SK-N-SH treated with all-trans-retinoic acid at 6 μM for 48 hours (cell line): ENCODE measurements around the gene TCEA2.

ENCODE experiments used
- ATAC-seq: fragments of 200-7000 bp; cut with Tn5 transposase; 3 replicates; pipeline ENCODE4 v1.9.1; 2020; ENCODE audit warnings: mild to moderate bottlenecking, moderate library complexity
- ARNTL ChIP-seq: fragments of 450-650 bp; formaldehyde crosslinking; IDR thresholded peaks from 2 replicates; pipeline ENCODE4 v1.5.0; 2020; ENCODE audit warnings: low read depth, mild to moderate bottlenecking, moderate library complexity, borderline replicate concordance
- BACH2 ChIP-seq: fragments of 250-450 bp; sonication (Bioruptor Pico); IDR thresholded peaks from 2 replicates; pipeline ENCODE4 v1.9.0; 2021; ENCODE audit warnings: mild to moderate bottlenecking, borderline replicate concordance
- CSDC2 ChIP-seq: fragments of 250-450 bp; sonication (Bioruptor Pico); IDR thresholded peaks from 2 replicates; pipeline ENCODE4 v1.5.0; 2020; ENCODE audit warnings: mild to moderate bottlenecking, moderate library complexity
- ESRRG ChIP-seq: fragments of 250-450 bp; sonication (Bioruptor Pico); IDR thresholded peaks from 2 replicates; pipeline ENCODE4 v1.6.1; 2021; ENCODE audit warnings: mild to moderate bottlenecking
- GLIS3 ChIP-seq: fragments of 250-450 bp; sonication (Bioruptor Pico); IDR thresholded peaks from 2 replicates; pipeline ENCODE4 v1.5.0; 2020; ENCODE audit warnings: mild to moderate bottlenecking, moderate library complexity
- ISL1 ChIP-seq: fragments of 250-450 bp; sonication (Bioruptor Pico); IDR thresholded peaks from 2 replicates; pipeline ENCODE4 v2.1.2; 2022; ENCODE audit warnings: mild to moderate bottlenecking, moderate library complexity
- OSR1 ChIP-seq: fragments of 250-450 bp; sonication (Bioruptor Pico); IDR thresholded peaks from 2 replicates; pipeline ENCODE4 v1.8.0; 2022; ENCODE audit warnings: moderate library complexity, mild to moderate bottlenecking, inconsistent platforms
- PPARA ChIP-seq: fragments of 250-450 bp; sonication (Bioruptor Pico); IDR thresholded peaks from 2 replicates; pipeline ENCODE4 v1.5.0; 2020; ENCODE audit warnings: mild to moderate bottlenecking, borderline replicate concordance
- RARB ChIP-seq: fragments of 250-450 bp; sonication (Bioruptor Pico); IDR thresholded peaks from 2 replicates; pipeline ENCODE4 v1.8.0; 2021; ENCODE audit warnings: mild to moderate bottlenecking, moderate library complexity
- SNAI2 ChIP-seq: fragments of 250-450 bp; sonication (Bioruptor Pico); IDR thresholded peaks from 2 replicates; pipeline ENCODE4 v1.5.0; 2020; ENCODE audit warnings: mild to moderate bottlenecking, moderate library complexity
- TCF4 ChIP-seq: fragments of 250-450 bp; sonication (Bioruptor Pico); IDR thresholded peaks from 2 replicates; pipeline ENCODE4 v1.8.0; 2021; ENCODE audit warnings: mild to moderate bottlenecking, moderate library complexity, borderline replicate concordance
- TOX ChIP-seq: fragments of 250-450 bp; sonication (Bioruptor Pico); IDR thresholded peaks from 2 replicates; pipeline ENCODE4 v1.8.0; 2021; ENCODE audit warnings: mild to moderate bottlenecking, moderate library complexity, borderline replicate concordance
- ZC3H10 ChIP-seq: fragments of 250-450 bp; sonication (Bioruptor Pico); IDR thresholded peaks from 2 replicates; pipeline ENCODE4 v1.5.1; 2021; ENCODE audit warnings: mild to moderate bottlenecking, moderate library complexity
- ZFP3 ChIP-seq: fragments of 250-450 bp; sonication (Bioruptor Pico); IDR thresholded peaks from 2 replicates; pipeline ENCODE4 v1.5.0; 2020; ENCODE audit warnings: mild to moderate bottlenecking, moderate library complexity
- ZFP30 ChIP-seq: fragments of 450-650 bp; formaldehyde crosslinking; IDR thresholded peaks from 2 replicates; pipeline ENCODE4 v1.5.0; 2022; ENCODE audit warnings: mild to moderate bottlenecking, moderate library complexity
- ZNF565 ChIP-seq: fragments of 450-650 bp; formaldehyde crosslinking; conservative IDR thresholded peaks from 2 replicates; pipeline ENCODE4 v1.5.0; 2020; ENCODE audit warnings: low read depth, mild to moderate bottlenecking, moderate library complexity
- ZNF70 ChIP-seq: fragments of 450-650 bp; formaldehyde crosslinking; IDR thresholded peaks from 2 replicates; pipeline ENCODE4 v1.5.0; 2020; ENCODE audit warnings: mild to moderate bottlenecking, moderate library complexity
- ZNF8 ChIP-seq: fragments of 450-650 bp; formaldehyde crosslinking; IDR thresholded peaks from 2 replicates; pipeline ENCODE4 v1.5.0; 2020; ENCODE audit warnings: mild to moderate bottlenecking, moderate library complexity
- TF ChIP-seq, protein P1 (sequence below): fragments of 250-450 bp; sonication (Bioruptor Pico); IDR thresholded peaks from 2 replicates; pipeline ENCODE4 v1.5.1; 2021; ENCODE audit warnings: mild to moderate bottlenecking, moderate library complexity
- TF ChIP-seq, protein P2 (sequence below): fragments of 250-450 bp; sonication (Bioruptor Pico); IDR thresholded peaks from 2 replicates; pipeline ENCODE4 v1.8.0; 2020; ENCODE audit warnings: mild to moderate bottlenecking, moderate library complexity, borderline replicate concordance
- TF ChIP-seq, protein P3 (sequence below): fragments of 250-450 bp; sonication (Bioruptor Pico); IDR thresholded peaks from 2 replicates; pipeline ENCODE4 v1.8.0; 2021; ENCODE audit warnings: low read depth, mild to moderate bottlenecking, moderate library complexity, borderline replicate concordance
- TF ChIP-seq, protein P4 (sequence below): fragments of 250-450 bp; sonication (Bioruptor Pico); IDR thresholded peaks from 2 replicates; pipeline ENCODE4 v1.5.1; 2020; ENCODE audit warnings: low read depth, mild to moderate bottlenecking, moderate library complexity
- TF ChIP-seq, protein P5 (sequence below): fragments of 250-450 bp; sonication (Bioruptor Pico); IDR thresholded peaks from 2 replicates; pipeline ENCODE4 v1.5.0; 2020; ENCODE audit warnings: mild to moderate bottlenecking, moderate library complexity

Gene TCEA2

DNA sequence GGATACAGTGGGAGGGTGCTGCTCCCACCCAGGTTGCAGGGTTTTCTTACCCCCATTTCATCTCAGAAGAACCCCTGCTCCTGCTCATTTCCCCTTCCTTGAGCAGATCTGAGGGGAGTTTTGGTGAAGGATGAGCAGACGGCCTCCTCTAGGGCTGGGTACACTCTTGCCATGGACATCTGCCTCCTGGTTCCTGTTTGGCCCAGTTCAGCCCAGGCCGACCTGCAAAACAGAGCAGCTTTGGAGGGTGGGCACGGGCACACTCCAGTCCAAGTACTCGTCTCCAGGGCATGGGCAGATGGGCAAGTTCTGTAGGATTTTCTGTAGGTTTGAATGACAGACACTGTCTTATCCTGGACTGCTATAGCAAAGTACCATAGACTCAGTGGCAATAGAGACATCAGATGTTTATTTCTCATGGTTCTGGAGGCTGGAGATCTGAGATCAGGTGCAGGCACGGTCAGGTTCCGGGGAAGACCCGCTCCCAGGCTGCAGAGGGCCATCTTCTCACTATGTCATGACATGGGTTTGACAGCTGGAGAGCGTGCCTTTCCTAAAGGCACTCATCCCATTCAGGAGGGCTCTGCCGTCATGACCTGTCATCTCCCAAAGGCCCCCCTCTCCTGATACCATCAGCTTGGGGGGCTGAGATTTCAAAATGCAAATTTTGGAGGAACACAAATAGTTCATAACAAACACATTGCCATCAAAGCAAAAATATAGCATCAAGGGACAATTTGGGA, 38.1 kb downstream of the TCEA2 start:
- TF ChIP-seq CSDC2 (no peak), ISL1 (CRISPR knock-in tag) (no peak), OSR1 (no peak), ZNF565 (CRISPR knock-in tag) (no peak), ZC3H10 (CRISPR knock-in tag) (no peak), GLIS3 (no peak), ZNF8 (no peak), BACH2 (CRISPR knock-in tag) (no peak), RARB (CRISPR knock-in tag) (no peak), TCF4 (CRISPR knock-in tag) (no peak), SNAI2 (CRISPR knock-in tag) (no peak), PPARA (CRISPR knock-in tag) (no peak), TOX (CRISPR knock-in tag) (no peak), ARNTL (CRISPR knock-in tag) (no peak), ESRRG (CRISPR knock-in tag) (no peak)
- TF ChIP-seq, protein P1, sequence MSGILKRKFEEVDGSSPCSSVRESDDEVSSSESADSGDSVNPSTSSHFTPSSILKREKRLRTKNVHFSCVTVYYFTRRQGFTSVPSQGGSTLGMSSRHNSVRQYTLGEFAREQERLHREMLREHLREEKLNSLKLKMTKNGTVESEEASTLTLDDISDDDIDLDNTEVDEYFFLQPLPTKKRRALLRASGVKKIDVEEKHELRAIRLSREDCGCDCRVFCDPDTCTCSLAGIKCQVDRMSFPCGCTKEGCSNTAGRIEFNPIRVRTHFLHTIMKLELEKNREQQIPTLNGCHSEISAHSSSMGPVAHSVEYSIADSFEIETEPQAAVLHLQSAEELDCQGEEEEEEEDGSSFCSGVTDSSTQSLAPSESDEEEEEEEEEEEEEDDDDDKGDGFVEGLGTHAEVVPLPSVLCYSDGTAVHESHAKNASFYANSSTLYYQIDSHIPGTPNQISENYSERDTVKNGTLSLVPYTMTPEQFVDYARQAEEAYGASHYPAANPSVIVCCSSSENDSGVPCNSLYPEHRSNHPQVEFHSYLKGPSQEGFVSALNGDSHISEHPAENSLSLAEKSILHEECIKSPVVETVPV, result no peak
- TF ChIP-seq, protein P2, sequence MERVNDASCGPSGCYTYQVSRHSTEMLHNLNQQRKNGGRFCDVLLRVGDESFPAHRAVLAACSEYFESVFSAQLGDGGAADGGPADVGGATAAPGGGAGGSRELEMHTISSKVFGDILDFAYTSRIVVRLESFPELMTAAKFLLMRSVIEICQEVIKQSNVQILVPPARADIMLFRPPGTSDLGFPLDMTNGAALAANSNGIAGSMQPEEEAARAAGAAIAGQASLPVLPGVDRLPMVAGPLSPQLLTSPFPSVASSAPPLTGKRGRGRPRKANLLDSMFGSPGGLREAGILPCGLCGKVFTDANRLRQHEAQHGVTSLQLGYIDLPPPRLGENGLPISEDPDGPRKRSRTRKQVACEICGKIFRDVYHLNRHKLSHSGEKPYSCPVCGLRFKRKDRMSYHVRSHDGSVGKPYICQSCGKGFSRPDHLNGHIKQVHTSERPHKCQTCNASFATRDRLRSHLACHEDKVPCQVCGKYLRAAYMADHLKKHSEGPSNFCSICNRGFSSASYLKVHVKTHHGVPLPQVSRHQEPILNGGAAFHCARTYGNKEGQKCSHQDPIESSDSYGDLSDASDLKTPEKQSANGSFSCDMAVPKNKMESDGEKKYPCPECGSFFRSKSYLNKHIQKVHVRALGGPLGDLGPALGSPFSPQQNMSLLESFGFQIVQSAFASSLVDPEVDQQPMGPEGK (CRISPR knock-in tag), result no peak
- TF ChIP-seq, protein P3, sequence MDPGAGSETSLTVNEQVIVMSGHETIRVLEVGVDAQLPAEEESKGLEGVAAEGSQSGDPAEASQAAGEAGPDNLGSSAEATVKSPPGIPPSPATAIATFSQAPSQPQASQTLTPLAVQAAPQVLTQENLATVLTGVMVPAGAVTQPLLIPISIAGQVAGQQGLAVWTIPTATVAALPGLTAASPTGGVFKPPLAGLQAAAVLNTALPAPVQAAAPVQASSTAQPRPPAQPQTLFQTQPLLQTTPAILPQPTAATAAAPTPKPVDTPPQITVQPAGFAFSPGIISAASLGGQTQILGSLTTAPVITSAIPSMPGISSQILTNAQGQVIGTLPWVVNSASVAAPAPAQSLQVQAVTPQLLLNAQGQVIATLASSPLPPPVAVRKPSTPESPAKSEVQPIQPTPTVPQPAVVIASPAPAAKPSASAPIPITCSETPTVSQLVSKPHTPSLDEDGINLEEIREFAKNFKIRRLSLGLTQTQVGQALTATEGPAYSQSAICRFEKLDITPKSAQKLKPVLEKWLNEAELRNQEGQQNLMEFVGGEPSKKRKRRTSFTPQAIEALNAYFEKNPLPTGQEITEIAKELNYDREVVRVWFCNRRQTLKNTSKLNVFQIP (CRISPR knock-in tag), result no peak
- ATAC-seq, result no peak

DNA sequence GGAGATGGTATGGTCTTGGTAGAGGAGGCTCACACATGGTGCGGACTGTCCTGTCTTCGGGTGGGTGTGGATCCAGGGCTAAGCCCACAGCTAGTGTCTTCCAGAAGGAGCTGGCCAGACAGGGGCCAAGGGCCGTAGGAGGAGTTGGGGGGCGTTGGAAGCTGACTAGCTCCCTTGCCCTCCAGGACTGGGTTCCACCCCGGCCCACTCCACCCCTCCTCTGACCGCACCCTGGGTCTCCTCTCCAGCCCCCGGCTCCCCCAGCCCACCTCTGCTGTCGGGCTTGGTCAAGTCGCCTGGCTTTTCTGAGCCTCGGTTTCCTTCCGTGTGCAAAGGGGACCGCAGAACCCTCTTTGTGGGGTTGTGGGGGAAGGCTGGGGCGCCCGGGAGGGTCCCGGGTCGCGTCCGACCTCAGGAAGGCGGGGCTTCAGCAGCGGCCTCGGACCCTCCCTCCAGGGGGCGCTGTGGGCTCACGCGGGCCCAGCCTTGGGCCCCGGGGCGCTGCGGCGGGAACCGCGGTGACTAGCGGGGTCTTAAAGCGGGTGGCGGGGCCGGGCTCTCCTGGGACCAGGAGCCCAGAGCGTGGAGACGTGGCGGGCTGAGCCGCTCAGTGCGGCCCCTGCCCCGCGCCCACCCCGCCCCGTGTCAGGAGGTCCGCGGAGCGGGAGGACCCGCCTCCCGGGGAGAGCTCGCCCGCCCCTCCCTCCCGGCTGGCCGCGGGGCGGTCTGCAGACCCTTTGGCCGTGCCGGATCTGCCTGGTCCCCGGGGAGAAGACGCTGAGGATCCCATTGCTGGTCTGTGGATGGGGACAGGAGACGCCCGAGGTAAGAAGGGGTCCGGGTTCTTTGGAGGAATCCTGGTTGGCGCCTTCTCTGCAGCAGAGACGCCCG, 39.0 kb downstream of the TCEA2 start:
- TF ChIP-seq CSDC2 (no peak), SNAI2 (CRISPR knock-in tag) (no peak), RARB (CRISPR knock-in tag) (no peak), ZFP3 (no peak), ZFP30 (CRISPR knock-in tag) (no peak), GLIS3 (no peak), PPARA (CRISPR knock-in tag) (no peak), ZNF70 (CRISPR knock-in tag) (no peak), ZC3H10 (CRISPR knock-in tag) (no peak), TCF4 (CRISPR knock-in tag) (no peak), ARNTL (CRISPR knock-in tag) (no peak), ESRRG (CRISPR knock-in tag) (no peak)
- TF ChIP-seq, protein P4, sequence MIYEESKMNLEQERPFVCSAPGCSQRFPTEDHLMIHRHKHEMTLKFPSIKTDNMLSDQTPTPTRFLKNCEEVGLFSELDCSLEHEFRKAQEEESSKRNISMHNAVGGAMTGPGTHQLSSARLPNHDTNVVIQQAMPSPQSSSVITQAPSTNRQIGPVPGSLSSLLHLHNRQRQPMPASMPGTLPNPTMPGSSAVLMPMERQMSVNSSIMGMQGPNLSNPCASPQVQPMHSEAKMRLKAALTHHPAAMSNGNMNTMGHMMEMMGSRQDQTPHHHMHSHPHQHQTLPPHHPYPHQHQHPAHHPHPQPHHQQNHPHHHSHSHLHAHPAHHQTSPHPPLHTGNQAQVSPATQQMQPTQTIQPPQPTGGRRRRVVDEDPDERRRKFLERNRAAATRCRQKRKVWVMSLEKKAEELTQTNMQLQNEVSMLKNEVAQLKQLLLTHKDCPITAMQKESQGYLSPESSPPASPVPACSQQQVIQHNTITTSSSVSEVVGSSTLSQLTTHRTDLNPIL (CRISPR knock-in tag), result no peak
- TF ChIP-seq, protein P5, sequence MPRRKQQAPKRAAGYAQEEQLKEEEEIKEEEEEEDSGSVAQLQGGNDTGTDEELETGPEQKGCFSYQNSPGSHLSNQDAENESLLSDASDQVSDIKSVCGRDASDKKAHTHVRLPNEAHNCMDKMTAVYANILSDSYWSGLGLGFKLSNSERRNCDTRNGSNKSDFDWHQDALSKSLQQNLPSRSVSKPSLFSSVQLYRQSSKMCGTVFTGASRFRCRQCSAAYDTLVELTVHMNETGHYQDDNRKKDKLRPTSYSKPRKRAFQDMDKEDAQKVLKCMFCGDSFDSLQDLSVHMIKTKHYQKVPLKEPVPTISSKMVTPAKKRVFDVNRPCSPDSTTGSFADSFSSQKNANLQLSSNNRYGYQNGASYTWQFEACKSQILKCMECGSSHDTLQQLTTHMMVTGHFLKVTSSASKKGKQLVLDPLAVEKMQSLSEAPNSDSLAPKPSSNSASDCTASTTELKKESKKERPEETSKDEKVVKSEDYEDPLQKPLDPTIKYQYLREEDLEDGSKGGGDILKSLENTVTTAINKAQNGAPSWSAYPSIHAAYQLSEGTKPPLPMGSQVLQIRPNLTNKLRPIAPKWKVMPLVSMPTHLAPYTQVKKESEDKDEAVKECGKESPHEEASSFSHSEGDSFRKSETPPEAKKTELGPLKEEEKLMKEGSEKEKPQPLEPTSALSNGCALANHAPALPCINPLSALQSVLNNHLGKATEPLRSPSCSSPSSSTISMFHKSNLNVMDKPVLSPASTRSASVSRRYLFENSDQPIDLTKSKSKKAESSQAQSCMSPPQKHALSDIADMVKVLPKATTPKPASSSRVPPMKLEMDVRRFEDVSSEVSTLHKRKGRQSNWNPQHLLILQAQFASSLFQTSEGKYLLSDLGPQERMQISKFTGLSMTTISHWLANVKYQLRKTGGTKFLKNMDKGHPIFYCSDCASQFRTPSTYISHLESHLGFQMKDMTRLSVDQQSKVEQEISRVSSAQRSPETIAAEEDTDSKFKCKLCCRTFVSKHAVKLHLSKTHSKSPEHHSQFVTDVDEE, result no peak

More for the DNA sequence above, 39.0 kb downstream of the TCEA2 start:
- ATAC-seq, result peak; percentile 85
